ENCODE measurements around the gene KAT14.
"Not testable (repeated sequence)": the region's sequence is repeated elsewhere in the genome, so short reads cannot be mapped to it uniquely, and the experiment has no call there.

DNA sequence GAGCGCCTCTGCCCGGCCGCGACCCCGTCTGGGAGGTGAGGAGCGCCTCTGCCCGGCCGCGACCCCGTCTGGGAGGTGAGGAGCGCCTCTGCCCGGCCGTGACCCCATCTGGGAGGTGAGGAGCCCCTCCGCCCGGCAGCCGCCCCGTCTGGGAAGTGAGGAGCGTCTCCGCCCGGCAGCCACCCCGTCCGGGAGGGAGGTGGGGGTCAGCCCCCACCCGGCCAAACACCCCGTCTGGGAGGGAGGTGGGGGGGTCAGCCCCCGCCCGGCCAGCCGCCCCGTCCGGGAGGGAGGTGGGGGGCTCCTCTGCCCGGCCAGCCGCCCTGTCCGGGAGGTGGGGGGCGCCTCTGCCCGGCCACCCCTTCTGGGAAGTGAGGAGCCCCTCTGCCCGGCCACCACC, 56.8 kb downstream of the KAT14 start:
- TF ChIP-seq, protein P1, sequence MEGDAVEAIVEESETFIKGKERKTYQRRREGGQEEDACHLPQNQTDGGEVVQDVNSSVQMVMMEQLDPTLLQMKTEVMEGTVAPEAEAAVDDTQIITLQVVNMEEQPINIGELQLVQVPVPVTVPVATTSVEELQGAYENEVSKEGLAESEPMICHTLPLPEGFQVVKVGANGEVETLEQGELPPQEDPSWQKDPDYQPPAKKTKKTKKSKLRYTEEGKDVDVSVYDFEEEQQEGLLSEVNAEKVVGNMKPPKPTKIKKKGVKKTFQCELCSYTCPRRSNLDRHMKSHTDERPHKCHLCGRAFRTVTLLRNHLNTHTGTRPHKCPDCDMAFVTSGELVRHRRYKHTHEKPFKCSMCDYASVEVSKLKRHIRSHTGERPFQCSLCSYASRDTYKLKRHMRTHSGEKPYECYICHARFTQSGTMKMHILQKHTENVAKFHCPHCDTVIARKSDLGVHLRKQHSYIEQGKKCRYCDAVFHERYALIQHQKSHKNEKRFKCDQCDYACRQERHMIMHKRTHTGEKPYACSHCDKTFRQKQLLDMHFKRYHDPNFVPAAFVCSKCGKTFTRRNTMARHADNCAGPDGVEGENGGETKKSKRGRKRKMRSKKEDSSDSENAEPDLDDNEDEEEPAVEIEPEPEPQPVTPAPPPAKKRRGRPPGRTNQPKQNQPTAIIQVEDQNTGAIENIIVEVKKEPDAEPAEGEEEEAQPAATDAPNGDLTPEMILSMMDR (IDR thresholded peaks at IDR 0.05) = not testable (repeated sequence)
- TF ChIP-seq POLR2A (IDR thresholded peaks at IDR 0.05) = not testable (repeated sequence)

Measured in gastroesophageal sphincter (tissue), 3 donors.